HEK293 (cell line): Measurements from ENCODE around the gene KATNA1.

Source experiments
- CTCF ChIP-seq: fragments of 450-650 bp; formaldehyde crosslinking; IDR thresholded peaks from 2 replicates; pipeline ENCODE4 v1.5.1; 2016; ENCODE audit warnings: missing biosample characterization, missing genetic modification characterization
- ZBTB17 ChIP-seq: fragments of 450-650 bp; formaldehyde crosslinking; IDR thresholded peaks from 2 replicates; pipeline ENCODE4 v1.5.1; 2016; ENCODE audit warnings: missing biosample characterization, missing genetic modification characterization

DNA sequence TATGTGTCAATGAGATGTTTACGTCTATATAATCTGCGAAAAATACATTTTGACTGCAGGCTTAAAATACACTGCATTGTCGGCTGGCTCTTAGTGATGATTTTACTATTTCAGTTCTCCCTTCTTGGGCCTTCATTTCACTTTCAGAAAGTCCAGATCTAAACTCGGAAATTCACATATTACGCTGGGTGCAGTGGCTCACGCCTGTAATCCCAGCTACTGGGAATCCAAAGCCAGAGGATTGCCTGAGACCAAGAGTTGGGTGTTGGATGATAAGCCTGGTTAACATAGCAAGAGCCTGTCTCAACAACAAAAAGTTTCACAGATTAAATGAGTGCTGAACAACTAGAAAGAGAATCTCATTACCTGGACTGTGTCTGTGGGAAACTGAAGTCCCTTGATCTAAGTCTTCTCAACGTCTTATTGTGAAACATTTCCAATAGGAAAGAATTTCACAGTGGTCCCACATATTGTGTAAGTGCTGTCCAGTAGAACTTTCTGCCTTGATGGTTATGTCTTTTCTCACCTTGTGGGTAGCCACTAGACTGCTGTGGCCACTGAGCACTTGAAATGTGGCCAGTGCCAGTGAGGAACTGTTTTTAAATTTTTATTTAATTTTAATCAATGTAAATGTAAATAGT is 80.4 kb downstream of the KATNA1 start:
- no peak for TF ChIP-seq CTCF (tag by site-specific recombination)
- no peak for TF ChIP-seq ZBTB17 (tag by site-specific recombination)
